WTC11 (cell line): ENCODE measurements around the gene BTBD9. TPM values are rescaled to one million over a fixed set of nuclear protein-coding genes. Genes with fewer than 3 reads are reported as not detected.

ENCODE experiments used
- ATAC-seq: fragments of 200-7000 bp; cut with Tn5 transposase; 2 replicates; pipeline ENCODE4 v1.10.0; 2021; ENCODE audit warnings: mild to moderate bottlenecking, moderate library complexity
- CTCF ChIA-PET: fragments of 300-600 bp; sonication (Branson Sonifier 250); formaldehyde crosslinking; loops from one replicate; lab custom pipeline; 2021; ENCODE audit warnings: antibody characterized with exemption; lab: Charles Lee
- POLR2A ChIA-PET: fragments of 350-600 bp; sonication (Branson Sonifier 250); formaldehyde crosslinking; loops from one replicate; lab custom pipeline; 2021; ENCODE audit warnings: antibody characterized with exemption; lab: Charles Lee
- DNase-seq: peaks from one replicate; pipeline ENCODE4 v3.0.0; 2021; ENCODE audit warnings: low spot score
- H3K27ac Mint-ChIP-seq: 2 replicates; pipeline ENCODE4 v1.8.0; 2021; ENCODE audit warnings: mixed read lengths
- H3K27me3 Mint-ChIP-seq: 2 replicates; pipeline ENCODE4 v1.8.0; 2021; ENCODE audit warnings: low read depth, mild to moderate bottlenecking, moderate library complexity, mixed read lengths
- H3K36me3 Mint-ChIP-seq: 2 replicates; pipeline ENCODE4 v1.8.0; 2021; ENCODE audit warnings: mixed read lengths
- H3K4me1 Mint-ChIP-seq: 2 replicates; pipeline ENCODE4 v1.8.0; 2022; ENCODE audit warnings: mixed read lengths
- H3K4me3 Mint-ChIP-seq: 2 replicates; pipeline ENCODE4 v1.8.0; 2021; ENCODE audit warnings: mild to moderate bottlenecking, moderate library complexity, mixed read lengths
- H3K9me3 Mint-ChIP-seq: 2 replicates; pipeline ENCODE4 v1.8.0; 2021; ENCODE audit warnings: mixed read lengths
- ATF2 ChIP-seq: sonication (generic); formaldehyde crosslinking; IDR thresholded peaks from 2 replicates; pipeline ENCODE4 v1.8.1; 2022; ENCODE audit warnings: low read depth, missing genetic modification reagents, borderline replicate concordance
- E2F5 ChIP-seq: sonication (generic); formaldehyde crosslinking; IDR thresholded peaks from 2 replicates; pipeline ENCODE4 v1.8.1; 2022; ENCODE audit warnings: mild to moderate bottlenecking, moderate library complexity, missing genetic modification reagents
- ELF4 ChIP-seq: sonication (generic); formaldehyde crosslinking; IDR thresholded peaks from 2 replicates; pipeline ENCODE4 v1.8.1; 2022; ENCODE audit warnings: low read depth, mild to moderate bottlenecking, moderate library complexity, missing genetic modification reagents
- ERG ChIP-seq: fragments of 250-450 bp; sonication (Bioruptor Pico); IDR thresholded peaks from 2 replicates; pipeline ENCODE4 v1.8.0; 2021; ENCODE audit warnings: mild to moderate bottlenecking
- ESRRA ChIP-seq: sonication (generic); formaldehyde crosslinking; IDR thresholded peaks from 2 replicates; pipeline ENCODE4 v1.8.1; 2022; ENCODE audit warnings: mild to moderate bottlenecking, missing genetic modification reagents, borderline replicate concordance
- ETV6 ChIP-seq: sonication (generic); formaldehyde crosslinking; IDR thresholded peaks from 2 replicates; pipeline ENCODE4 v1.8.1; 2022; ENCODE audit warnings: mild to moderate bottlenecking, missing genetic modification reagents
- FOXP1 ChIP-seq: sonication (generic); formaldehyde crosslinking; IDR thresholded peaks from 2 replicates; pipeline ENCODE4 v1.8.0; 2022; ENCODE audit warnings: missing genetic modification reagents, mild to moderate bottlenecking, moderate library complexity, borderline replicate concordance
- GRHL2 ChIP-seq: fragments of 250-450 bp; sonication (Bioruptor Pico); IDR thresholded peaks from 2 replicates; pipeline ENCODE4 v1.8.0; 2022; ENCODE audit warnings: mild to moderate bottlenecking, moderate library complexity; ENCODE audit not compliant: insufficient replicate concordance, severe bottlenecking
- GTF2I ChIP-seq: fragments of 250-450 bp; sonication (Bioruptor Pico); conservative IDR thresholded peaks from 2 replicates; pipeline ENCODE4 v1.4.0; 2021; ENCODE audit warnings: mild to moderate bottlenecking
- IRF2 ChIP-seq: sonication (generic); formaldehyde crosslinking; IDR thresholded peaks from 2 replicates; pipeline ENCODE4 v1.8.0; 2022; ENCODE audit warnings: low read depth, missing genetic modification reagents, borderline replicate concordance
- NFATC4 ChIP-seq: fragments of 250-450 bp; sonication (Bioruptor Pico); IDR thresholded peaks from 2 replicates; pipeline ENCODE4 v1.9.0; 2021; ENCODE audit warnings: mild to moderate bottlenecking
- OVOL2 ChIP-seq: fragments of 250-450 bp; sonication (Bioruptor Pico); IDR thresholded peaks from 2 replicates; pipeline ENCODE4 v1.9.0; 2021; ENCODE audit warnings: mild to moderate bottlenecking, borderline replicate concordance
- PREB ChIP-seq: sonication (generic); formaldehyde crosslinking; IDR thresholded peaks from 2 replicates; pipeline ENCODE4 v1.8.1; 2022; ENCODE audit warnings: mild to moderate bottlenecking, missing genetic modification reagents, moderate library complexity, borderline replicate concordance
- PRRX2 ChIP-seq: fragments of 250-450 bp; sonication (Bioruptor Pico); IDR thresholded peaks from 2 replicates; pipeline ENCODE4 v1.8.0; 2021; ENCODE audit warnings: mild to moderate bottlenecking
- SMAD4 ChIP-seq: sonication (generic); formaldehyde crosslinking; IDR thresholded peaks from 2 replicates; pipeline ENCODE4 v1.8.0; 2022; ENCODE audit warnings: mild to moderate bottlenecking, missing genetic modification reagents
- SP1 ChIP-seq: sonication (generic); formaldehyde crosslinking; conservative IDR thresholded peaks from 2 replicates; pipeline ENCODE4 v1.8.1; 2022; ENCODE audit warnings: missing genetic modification reagents
- STAT6 ChIP-seq: sonication (generic); formaldehyde crosslinking; conservative IDR thresholded peaks from 2 replicates; pipeline ENCODE4 v1.8.1; 2023; ENCODE audit warnings: mild to moderate bottlenecking, low read depth, missing genetic modification reagents, moderate library complexity
- TEAD1 ChIP-seq: sonication (generic); formaldehyde crosslinking; IDR thresholded peaks from 2 replicates; pipeline ENCODE4 v1.8.0; 2022; ENCODE audit warnings: mild to moderate bottlenecking, missing genetic modification reagents
- USF1 ChIP-seq: sonication (generic); formaldehyde crosslinking; IDR thresholded peaks from 2 replicates; pipeline ENCODE4 v1.8.0; 2022; ENCODE audit warnings: mild to moderate bottlenecking, missing genetic modification reagents
- ZNF138 ChIP-seq: sonication (generic); formaldehyde crosslinking; conservative IDR thresholded peaks from 2 replicates; pipeline ENCODE4 v1.8.1; 2022; ENCODE audit warnings: mild to moderate bottlenecking, moderate library complexity, missing genetic modification reagents
- ZNF263 ChIP-seq: sonication (generic); formaldehyde crosslinking; IDR thresholded peaks from 2 replicates; pipeline ENCODE4 v1.8.1; 2022; ENCODE audit warnings: low read depth, mild to moderate bottlenecking, moderate library complexity, missing genetic modification reagents
- ZNF317 ChIP-seq: sonication (generic); formaldehyde crosslinking; IDR thresholded peaks from 2 replicates; pipeline ENCODE4 v1.8.1; 2023; ENCODE audit warnings: low read depth, mild to moderate bottlenecking, moderate library complexity, missing genetic modification reagents, borderline replicate concordance
- ZNF532 ChIP-seq: fragments of 250-450 bp; sonication (Bioruptor Pico); IDR thresholded peaks from 2 replicates; pipeline ENCODE4 v1.9.0; 2021; ENCODE audit warnings: mild to moderate bottlenecking, borderline replicate concordance
- ZSCAN18 ChIP-seq: fragments of 250-450 bp; sonication (Bioruptor Pico); IDR thresholded peaks from 2 replicates; pipeline ENCODE4 v2.1.2; 2022; ENCODE audit warnings: mild to moderate bottlenecking, moderate library complexity
- total RNA-seq: library from RNA; stranded (reverse); gene quantifications from 3 replicates; pipeline ENCODE4 v1.2.3, GENCODE V29; 2021

The BTBD9 gene
- total RNA-seq, 1 experiment from 2014 or later: 4.2 TPM

- peaks cover 36% of the 10 kb centered on the region for H3K4me1 Mint-ChIP-seq
- peaks cover 20% of the 10 kb centered on the region for H3K9me3 Mint-ChIP-seq
- no peak overlapping the region for H3K4me3 Mint-ChIP-seq
- peaks cover 7% of the 10 kb centered on the region for H3K36me3 Mint-ChIP-seq
- ATAC-seq (no peak), DNase-seq (no peak)
- H3K27ac Mint-ChIP-seq: peak overlapping the region; percentile 34; the same call in 1 of the 2 replicates
- POLR2A ChIA-PET: no interaction called here
- peaks cover 3% of the 10 kb centered on the region; the same call in 1 of the 2 replicates for H3K27me3 Mint-ChIP-seq
- CTCF ChIA-PET: no interaction called here
- TF ChIP-seq ERG (no peak), TEAD1 (no peak), SMAD4 (no peak), GRHL2 (no peak), SP1 (CRISPR knock-in tag) (no peak), IRF2 (no peak), ZSCAN18 (no peak), GTF2I (CRISPR knock-in tag) (no peak), FOXP1 (CRISPR knock-in tag) (no peak), USF1 (no peak), ATF2 (CRISPR knock-in tag) (no peak), ESRRA (no peak), ETV6 (CRISPR knock-in tag) (no peak), PRRX2 (CRISPR knock-in tag) (no peak), ZNF138 (no peak), STAT6 (no peak), PREB (CRISPR knock-in tag) (no peak)
Measured at GRCh38 chr6:38434051-38434450, 205.7 kb downstream of the BTBD9 start.

- Mint-ChIP-seq H3K27ac (no peak overlapping the region), H3K4me3 (no peak overlapping the region), H3K9me3 (peaks cover 20% of the 10 kb centered on the region), H3K27me3 (peaks cover 3% of the 10 kb centered on the region; the same call in 1 of the 2 replicates), H3K36me3 (peaks cover 7% of the 10 kb centered on the region), H3K4me1 (peaks cover 47% of the 10 kb centered on the region)
- CTCF ChIA-PET: no interaction called here
- POLR2A ChIA-PET: no interaction called here
- ATAC-seq (no peak), DNase-seq (no peak)
- TF ChIP-seq E2F5 (no peak), ZNF532 (CRISPR knock-in tag) (no peak), ELF4 (CRISPR knock-in tag) (no peak), NFATC4 (CRISPR knock-in tag) (no peak), ZNF317 (CRISPR knock-in tag) (no peak), OVOL2 (no peak), ZNF263 (CRISPR knock-in tag) (no peak), SP1 (CRISPR knock-in tag) (no peak)
Measured at GRCh38 chr6:38432479-38432878, 207.2 kb downstream of the BTBD9 start.
